GM12873 (cell line): Measurements from ENCODE around the gene SLC4A2.

Experiments
- CTCF ChIP-seq: IDR thresholded peaks from 2 replicates; pipeline ENCODE4 v1.5.1; 2012; ENCODE audit warnings: low read depth, mild to moderate bottlenecking, moderate library complexity, low read length, control low read depth; ENCODE audit not compliant: insufficient read depth; ENCODE audit errors: missing control alignments

The SLC4A2 gene

GRCh38 chr7:151087245-151088018 lies 28.0 kb downstream of the SLC4A2 start:
- TF ChIP-seq CTCF = peak; percentile 35

- no peak for TF ChIP-seq CTCF
Observed at GRCh38 chr7:151088019-151088855, 28.8 kb downstream of the SLC4A2 start.

- TF ChIP-seq CTCF = no peak
Observed at GRCh38 chr7:151088856-151089699, 29.7 kb downstream of the SLC4A2 start.

GRCh38 chr7:151089893-151090730 lies 30.7 kb downstream of the SLC4A2 start:
- no peak for TF ChIP-seq CTCF

GRCh38 chr7:151091003-151091402 lies 31.6 kb downstream of the SLC4A2 start:
- no peak for TF ChIP-seq CTCF

- TF ChIP-seq CTCF = peak; percentile 70
Observed at GRCh38 chr7:151091431-151091830, 32.0 kb downstream of the SLC4A2 start.
